ENCODE data around the gene CBX4.
A peak's percentile ranks its signal among the peaks of the same experiment; 100 is the strongest.

CBX4 gene

GRCh38 chr17:79839356-79840268, at the start of gene CBX4:
CBX4 (minus strand) TSS chr17:79839440; CDS start chr17:79839251, 189 bp downstream.
- peak; percentile 81 to 90 (median 84) for DNase-seq (ENCODE audit: low read depth in 3 of 3)

- no peak for DNase-seq (ENCODE audit: low read depth in 3 of 3)
Measured at GRCh38 chr17:79888009-79888540, 48.8 kb upstream of the CBX4 start.

GRCh38 chr17:79887451-79887991, 48.3 kb upstream of the CBX4 start:
- no peak for DNase-seq (ENCODE audit: low read depth in 3 of 3)

DNA sequence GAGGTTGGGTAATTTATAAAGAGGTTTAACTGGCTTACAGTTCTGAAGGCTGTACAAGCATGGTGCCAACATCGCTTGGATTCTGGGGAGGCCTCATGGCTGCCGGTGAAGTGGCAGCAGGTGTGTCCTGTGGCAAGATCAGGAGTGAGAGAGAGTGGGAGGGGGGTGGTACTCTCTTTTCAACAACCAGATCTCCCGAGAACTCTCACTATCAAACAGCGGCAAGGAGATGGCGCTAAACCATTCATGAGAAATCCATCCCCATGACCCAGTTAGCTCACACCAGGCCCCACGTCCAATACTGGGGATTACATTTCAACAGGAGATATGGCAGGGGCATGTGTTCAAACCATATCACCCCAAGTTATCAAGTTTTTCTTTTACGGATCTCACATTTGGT, 44.0 kb upstream of the CBX4 start:
- no peak for DNase-seq (ENCODE audit: low read depth in 3 of 3)

- DNase-seq (ENCODE audit: low read depth in 3 of 3), result no peak
Measured at GRCh38 chr17:79878329-79878947, 39.2 kb upstream of the CBX4 start.

DNA sequence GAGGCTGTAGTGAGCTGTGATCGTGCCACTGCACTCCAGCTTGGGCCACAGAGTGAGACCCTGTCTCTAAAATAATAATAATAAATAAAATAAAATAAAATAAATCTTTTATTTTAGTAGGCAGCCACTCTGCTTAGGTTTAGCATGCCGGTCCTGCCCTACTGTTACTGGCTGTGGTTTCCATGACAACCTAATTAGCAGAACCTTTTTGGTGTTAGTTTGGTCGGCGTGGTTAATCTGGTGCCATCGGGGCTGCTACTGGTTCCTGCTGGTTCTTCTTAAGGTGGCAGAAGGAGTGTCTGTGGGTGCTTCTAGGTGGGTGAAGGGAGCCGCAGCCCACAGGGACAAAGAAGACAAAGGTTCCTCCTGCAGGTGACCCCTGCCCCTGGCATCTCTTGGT, 37.8 kb upstream of the CBX4 start:
- DNase-seq (ENCODE audit: low read depth in 3 of 3), result no peak

DNA sequence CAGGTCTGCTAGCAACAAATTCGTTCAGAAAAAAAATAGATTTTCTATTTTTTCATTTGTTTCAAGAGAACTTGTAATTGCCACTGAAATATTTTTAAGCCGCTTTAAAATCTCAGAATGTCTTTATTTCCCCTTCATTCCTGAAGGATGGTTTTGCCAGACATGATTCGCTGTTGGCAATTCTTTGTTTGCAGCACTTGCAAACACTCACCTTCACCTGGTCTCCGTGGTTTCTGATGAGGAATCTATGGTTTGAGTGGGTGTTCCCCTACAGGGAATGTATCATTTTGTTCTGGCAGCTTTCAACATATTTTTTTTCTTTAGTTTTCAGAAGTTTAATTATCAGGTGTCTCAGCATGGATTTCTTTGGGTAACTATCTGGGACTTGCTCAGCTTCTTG, 36.3 kb upstream of the CBX4 start:
- no peak for DNase-seq (ENCODE audit: low read depth in 3 of 3)

- no peak for DNase-seq (ENCODE audit: low read depth in 3 of 3)
Measured at GRCh38 chr17:79874329-79874981, 35.2 kb upstream of the CBX4 start.

- DNase-seq (ENCODE audit: low read depth in 3 of 3), result no peak
Measured at GRCh38 chr17:79873583-79873982, 34.3 kb upstream of the CBX4 start.

DNA sequence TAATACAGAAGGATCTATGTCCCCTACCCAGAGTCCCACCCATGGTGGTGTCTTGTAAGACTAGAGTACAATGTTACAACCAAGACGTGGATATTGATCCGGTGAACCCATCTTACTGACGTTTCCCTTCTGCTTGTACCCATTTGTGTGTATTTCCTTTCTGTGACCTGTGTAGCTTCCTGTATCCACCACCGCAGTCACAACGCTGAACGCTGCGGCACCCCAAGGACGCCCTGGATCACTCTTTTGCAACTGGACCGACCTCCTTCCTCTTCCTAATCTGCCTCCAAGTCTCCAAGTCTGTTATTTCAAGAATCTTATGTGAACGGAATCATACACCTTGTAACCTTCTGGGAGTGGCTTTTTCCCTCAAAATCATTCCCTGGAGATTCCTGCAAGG, 33.5 kb upstream of the CBX4 start:
- DNase-seq (ENCODE audit: low read depth in 3 of 3), result no peak

GRCh38 chr17:79871131-79871530, 31.9 kb upstream of the CBX4 start:
- DNase-seq (ENCODE audit: low read depth in 3 of 3), result no peak

DNA sequence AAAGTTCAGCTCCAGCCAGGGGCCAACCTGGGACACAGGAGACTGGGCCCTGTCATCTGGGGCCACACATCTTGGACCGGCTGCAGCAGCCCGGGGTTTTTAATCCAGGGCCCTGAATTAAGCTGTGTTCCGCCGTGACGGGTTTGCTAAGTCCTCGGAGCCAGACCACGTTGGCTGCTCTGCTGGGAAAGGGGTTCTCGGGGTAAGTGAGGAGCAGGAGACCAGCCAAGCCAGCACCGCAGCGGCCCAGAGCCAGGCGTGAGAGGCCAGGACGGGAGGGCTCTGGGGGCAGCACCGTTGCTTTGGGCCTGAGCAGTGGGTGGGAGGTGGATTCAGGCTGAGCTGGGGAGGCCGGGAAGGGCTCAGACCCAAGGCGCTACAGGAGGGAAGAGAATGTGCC, 31.3 kb upstream of the CBX4 start:
- no peak for DNase-seq (ENCODE audit: low read depth in 3 of 3)

DNA sequence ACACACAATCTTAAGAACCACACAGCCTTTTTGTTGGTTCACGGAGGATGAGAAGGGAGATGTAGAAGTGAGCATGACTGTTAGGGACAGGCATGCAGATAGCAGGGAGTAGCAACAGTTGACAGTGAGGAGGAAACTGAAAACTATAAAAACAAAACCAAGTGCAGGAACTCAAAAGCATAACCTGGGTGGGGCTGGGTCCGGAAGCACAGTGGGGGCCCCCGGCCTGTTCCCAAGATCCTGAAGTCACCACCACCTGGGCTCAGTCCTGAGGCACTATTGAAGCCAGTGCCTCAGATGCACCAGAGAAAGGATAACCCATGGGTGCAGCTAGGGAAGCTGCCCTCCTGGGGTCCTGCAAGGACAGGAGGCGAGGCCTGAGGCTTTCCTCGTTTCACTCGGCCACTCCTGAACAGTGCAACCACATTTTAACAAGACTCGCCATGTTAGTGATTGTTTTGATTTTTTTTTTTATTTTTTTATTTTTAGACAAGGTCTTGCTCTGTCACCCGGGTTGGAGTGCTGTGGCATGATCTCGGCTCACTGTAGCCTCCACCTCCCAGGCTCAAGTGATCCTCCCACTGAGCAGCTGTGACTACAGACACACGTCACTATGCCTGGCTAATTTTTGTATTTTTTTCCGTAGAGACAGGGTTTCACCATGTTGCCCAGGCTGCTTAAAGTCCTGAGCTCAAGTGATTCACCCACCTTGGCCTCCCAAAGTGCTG, 27.7 kb upstream of the CBX4 start:
- no peak for DNase-seq (ENCODE audit: low read depth in 3 of 3)

DNA sequence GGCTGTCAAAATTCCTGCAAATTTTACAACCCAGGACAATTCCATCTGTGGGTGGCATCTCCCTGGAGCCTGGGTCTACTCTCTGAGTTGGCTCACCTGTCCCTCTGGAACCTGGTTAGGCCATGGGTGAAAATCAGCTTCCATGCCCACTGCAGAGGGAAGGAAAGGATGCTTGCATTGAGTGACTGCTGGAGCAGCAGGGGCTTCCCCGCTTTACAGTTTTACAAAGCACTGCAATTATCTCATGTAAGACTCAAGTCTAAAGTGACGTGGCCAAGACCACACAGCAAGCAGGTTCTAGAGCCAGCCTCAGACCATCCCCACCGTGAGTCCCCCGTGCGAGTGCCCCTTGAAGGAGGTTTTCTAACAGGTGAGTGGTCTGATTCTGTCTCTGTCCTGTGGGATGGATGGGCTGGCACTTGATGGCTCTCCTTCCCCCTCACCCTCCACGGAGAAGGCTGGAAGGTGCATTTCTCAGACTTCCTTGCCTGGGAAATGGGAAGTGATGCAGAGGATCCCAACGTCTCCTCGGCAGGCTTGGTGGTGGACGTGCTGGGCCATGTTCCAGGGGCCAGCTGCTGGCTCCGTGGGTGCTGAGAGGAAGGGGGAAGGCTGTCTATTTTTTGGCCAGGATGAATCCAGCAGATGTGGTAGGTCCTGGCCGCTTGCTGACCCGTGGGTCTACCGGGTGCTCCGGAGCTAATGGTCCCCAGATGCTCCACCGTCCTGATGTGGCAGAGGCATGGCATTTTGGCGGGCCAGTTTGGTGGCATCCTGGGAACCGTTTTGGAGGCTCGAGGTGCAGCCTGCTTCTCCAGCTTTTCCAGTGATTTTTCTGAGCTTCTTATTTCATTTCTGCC, 26.3 kb upstream of the CBX4 start:
- DNase-seq (ENCODE audit: low read depth in 3 of 3), result no peak

DNA sequence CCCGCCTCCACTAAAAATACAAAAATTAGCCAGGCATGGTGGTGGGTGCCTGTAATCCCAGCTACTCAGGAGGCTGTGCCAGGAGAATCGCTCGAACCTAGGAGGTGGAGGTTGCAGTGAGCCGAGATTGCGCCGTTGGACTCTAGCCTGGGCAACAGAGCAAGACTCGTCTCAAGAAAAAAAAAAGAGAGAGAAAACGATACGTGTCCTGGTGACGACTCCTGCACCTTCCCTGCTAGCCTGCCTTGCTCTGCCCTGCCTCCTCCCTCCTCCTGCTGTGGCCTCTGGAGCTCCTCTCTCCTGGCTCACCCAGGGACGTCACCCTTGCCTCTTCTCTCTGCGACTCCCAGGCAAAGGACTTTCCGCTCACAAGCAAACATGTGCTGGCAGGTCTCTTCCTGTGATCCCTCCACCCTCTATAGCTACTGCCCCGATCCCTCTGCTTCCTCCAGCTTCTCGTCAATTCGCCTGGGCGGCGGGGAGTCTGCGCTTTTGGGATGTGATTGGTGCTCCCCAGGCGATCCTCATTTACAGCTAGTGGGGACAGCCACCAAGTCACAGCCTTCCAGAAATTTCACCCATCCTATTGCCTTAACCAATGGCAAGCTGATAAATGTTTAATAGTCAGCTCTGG, 25.5 kb upstream of the CBX4 start:
- DNase-seq (ENCODE audit: low read depth in 3 of 3), result no peak

- no peak for DNase-seq (ENCODE audit: low read depth in 3 of 3)
Measured at GRCh38 chr17:79864147-79864546, 24.9 kb upstream of the CBX4 start.

DNA sequence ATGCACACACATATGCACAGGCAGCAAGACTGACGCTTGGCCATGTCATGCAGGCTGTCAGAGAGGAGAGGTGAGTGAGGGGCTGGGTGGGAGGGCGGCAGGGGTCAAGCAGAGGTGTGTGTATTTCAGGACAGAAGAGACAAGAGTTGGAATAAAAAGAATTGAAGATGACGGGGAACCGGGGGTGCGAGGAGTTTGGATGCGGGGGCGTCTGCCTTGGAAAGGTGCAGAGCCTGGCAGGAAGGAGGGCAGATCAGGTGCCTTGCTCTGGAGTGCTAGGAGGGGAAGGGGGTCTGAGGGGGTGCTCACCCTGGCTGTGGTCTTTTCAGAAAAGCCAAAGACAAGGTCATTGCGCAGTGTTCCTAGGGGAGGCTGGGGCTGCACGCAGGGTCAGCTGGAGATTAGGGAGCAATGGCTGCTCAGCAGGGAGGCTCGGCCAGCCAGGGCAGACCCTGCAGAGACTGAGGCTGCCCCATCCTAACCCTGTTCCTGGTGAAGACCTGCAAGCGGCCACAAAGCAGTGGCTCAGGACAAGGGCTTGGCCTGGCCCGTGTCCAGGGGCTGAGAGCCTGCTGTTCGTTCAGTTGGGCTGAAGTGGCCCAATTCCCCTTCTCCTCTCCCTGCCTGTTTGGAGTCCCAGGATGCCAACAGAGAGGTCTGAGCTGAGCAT, 23.7 kb upstream of the CBX4 start:
- no peak for DNase-seq (ENCODE audit: low read depth in 3 of 3)

DNA sequence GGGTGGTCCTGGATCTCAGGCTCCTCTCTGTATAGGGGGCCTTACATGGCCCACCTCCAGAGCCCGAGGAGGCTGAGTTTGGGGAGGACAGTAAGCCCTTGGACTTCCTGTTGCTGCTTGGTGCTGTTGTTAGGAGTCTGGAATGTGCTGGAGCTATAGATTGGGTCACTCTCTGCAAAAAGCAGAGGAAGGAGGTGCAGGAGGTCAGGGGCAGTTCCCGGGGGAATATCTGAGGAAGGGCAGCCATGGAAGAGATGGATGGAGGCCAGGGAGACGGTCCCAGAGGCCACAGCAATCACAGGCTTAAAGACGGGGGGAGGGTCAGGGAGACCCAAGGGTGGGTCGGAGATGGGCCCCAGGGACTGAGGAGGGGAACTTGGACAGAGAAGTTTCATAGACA, 23.0 kb upstream of the CBX4 start:
- DNase-seq (ENCODE audit: low read depth in 3 of 3), result no peak

GRCh38 chr17:79861413-79862216, 22.4 kb upstream of the CBX4 start:
- no peak for DNase-seq (ENCODE audit: low read depth in 3 of 3)

Measured in stimulated activated CD4-positive, alpha-beta T cell treated with anti-CD3 and anti-CD28 coated beads, TNF-alpha, amount 100 ng/mL, for 24 hours (primary cell).